Type B pancreatic cell (in vitro differentiated cells): Measurements from ENCODE around the gene LOXL4. TPM values are rescaled to one million over a fixed set of nuclear protein-coding genes. Genes with fewer than 3 reads are reported as not detected.
"Not testable (repeated sequence)": the region's sequence is repeated elsewhere in the genome, so short reads cannot be mapped to it uniquely, and the experiment has no call there.

Experiments used
- DNase-seq: peaks from one replicate; pipeline ENCODE4 v3.0.0; 2021; ENCODE audit warnings: mixed read lengths; ENCODE audit not compliant: unreplicated experiment; ENCODE audit errors: extremely low spot score
- H3K27ac Mint-ChIP-seq: 2 replicates; pipeline ENCODE4 v1.8.0; 2021; ENCODE audit warnings: mild to moderate bottlenecking, mixed read lengths
- H3K27me3 Mint-ChIP-seq: 2 replicates; pipeline ENCODE4 v1.8.0; 2021; ENCODE audit warnings: mixed read lengths
- H3K36me3 Mint-ChIP-seq: 2 replicates; pipeline ENCODE4 v1.8.0; 2021; ENCODE audit warnings: mixed read lengths
- H3K4me1 Mint-ChIP-seq: one replicate; pipeline ENCODE4 v1.8.0; 2021; ENCODE audit warnings: mixed read lengths; ENCODE audit not compliant: unreplicated experiment
- H3K4me3 Mint-ChIP-seq: 2 replicates; pipeline ENCODE4 v1.8.0; 2021; ENCODE audit warnings: mild to moderate bottlenecking, mixed read lengths
- H3K9me3 Mint-ChIP-seq: 2 replicates; pipeline ENCODE4 v1.8.0; 2021; ENCODE audit warnings: mixed read lengths
- total RNA-seq: library from RNA; stranded (reverse); gene quantifications from 2 replicates; pipeline ENCODE4 v1.2.1, GENCODE V29; 2021; ENCODE audit warnings: low replicate concordance
- TF ChIP-seq, protein P1 (sequence below): fragments of 200-600 bp; sonication (generic); conservative IDR thresholded peaks from 2 replicates; pipeline ENCODE4 v1.5.0; 2021; ENCODE audit warnings: antibody characterized with exemption, mild to moderate bottlenecking

The LOXL4 gene
- total RNA-seq, 1 donor from 2014 or later: 59.4 TPM

DNA sequence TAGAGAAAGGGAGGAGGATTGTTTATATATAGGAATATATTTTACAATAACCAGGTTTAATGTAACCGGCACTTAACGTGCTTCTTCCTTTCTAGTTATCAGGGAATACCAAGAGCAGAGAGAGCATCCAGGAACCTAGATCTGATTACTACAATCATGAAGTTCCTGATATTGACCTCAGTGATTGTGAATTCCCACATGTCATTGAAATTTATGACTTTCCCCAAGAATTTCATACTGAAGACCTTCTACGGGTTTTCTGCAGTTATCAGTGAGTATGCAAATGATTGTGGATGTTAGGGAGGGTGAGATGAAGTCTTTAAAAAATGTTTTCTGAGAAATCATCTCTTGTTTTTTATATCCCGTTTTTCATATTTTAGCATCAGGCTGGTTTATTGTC lies 36.6 kb downstream of the LOXL4 start:
- no peak overlapping the region for H3K4me3 Mint-ChIP-seq
- DNase-seq: no peak
- H3K4me1 Mint-ChIP-seq: no peaks in the 10 kb centered on the region
- H3K27me3 Mint-ChIP-seq: no peaks in the 10 kb centered on the region
- TF ChIP-seq, protein P1, sequence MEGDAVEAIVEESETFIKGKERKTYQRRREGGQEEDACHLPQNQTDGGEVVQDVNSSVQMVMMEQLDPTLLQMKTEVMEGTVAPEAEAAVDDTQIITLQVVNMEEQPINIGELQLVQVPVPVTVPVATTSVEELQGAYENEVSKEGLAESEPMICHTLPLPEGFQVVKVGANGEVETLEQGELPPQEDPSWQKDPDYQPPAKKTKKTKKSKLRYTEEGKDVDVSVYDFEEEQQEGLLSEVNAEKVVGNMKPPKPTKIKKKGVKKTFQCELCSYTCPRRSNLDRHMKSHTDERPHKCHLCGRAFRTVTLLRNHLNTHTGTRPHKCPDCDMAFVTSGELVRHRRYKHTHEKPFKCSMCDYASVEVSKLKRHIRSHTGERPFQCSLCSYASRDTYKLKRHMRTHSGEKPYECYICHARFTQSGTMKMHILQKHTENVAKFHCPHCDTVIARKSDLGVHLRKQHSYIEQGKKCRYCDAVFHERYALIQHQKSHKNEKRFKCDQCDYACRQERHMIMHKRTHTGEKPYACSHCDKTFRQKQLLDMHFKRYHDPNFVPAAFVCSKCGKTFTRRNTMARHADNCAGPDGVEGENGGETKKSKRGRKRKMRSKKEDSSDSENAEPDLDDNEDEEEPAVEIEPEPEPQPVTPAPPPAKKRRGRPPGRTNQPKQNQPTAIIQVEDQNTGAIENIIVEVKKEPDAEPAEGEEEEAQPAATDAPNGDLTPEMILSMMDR: no peak
- H3K36me3 Mint-ChIP-seq: peaks cover 19% of the 10 kb centered on the region
- H3K9me3 Mint-ChIP-seq: no peaks in the 10 kb centered on the region
- no peak overlapping the region for H3K27ac Mint-ChIP-seq

DNA sequence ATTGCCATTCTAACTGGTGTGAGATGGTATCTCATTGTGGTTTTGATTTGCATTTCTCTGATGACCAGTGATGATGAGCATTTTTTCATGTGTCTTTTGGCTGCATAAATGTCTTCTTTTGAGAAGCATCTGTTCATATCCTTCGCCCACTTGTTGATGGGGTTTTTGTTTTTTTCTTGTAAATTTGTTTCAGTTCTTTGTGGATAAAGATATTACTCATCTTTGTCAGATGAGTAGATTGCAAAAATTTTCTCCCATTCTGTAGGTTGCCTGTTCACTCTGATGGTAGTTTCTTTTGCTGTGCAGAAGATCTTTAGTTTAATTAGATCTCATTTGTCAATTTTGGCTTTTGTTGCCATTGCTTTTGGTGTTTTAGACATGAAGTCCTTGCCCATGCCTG lies 39.7 kb downstream of the LOXL4 start:
- H3K27me3 Mint-ChIP-seq, DNase-seq, H3K4me1 Mint-ChIP-seq, H3K9me3 Mint-ChIP-seq, H3K4me3 Mint-ChIP-seq, H3K27ac Mint-ChIP-seq: not testable (repeated sequence)
- peaks cover 10% of the 10 kb centered on the region for H3K36me3 Mint-ChIP-seq

DNA sequence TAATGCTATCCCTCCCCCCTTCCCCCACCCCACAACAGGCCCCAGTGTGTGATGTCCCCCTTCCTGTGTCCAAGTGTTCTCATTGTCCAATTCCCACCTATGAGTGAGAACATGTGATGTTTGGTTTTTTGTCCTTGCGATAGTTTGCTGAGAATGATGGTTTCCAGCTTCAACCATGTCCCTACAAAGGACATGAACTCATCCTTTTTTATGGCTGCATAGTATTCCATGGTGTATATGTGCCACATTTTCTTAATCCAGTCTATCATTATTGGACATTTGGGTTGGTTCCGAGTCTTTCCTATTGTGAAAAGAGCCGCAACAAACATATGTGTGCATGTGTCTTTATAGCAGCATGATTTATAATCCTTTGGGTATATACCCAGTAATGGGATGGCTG lies 40.3 kb downstream of the LOXL4 start:
- not testable (repeated sequence) for DNase-seq, H3K4me1 Mint-ChIP-seq, H3K9me3 Mint-ChIP-seq, H3K27ac Mint-ChIP-seq, H3K27me3 Mint-ChIP-seq, H3K4me3 Mint-ChIP-seq
- peaks cover 11% of the 10 kb centered on the region for H3K36me3 Mint-ChIP-seq

DNA sequence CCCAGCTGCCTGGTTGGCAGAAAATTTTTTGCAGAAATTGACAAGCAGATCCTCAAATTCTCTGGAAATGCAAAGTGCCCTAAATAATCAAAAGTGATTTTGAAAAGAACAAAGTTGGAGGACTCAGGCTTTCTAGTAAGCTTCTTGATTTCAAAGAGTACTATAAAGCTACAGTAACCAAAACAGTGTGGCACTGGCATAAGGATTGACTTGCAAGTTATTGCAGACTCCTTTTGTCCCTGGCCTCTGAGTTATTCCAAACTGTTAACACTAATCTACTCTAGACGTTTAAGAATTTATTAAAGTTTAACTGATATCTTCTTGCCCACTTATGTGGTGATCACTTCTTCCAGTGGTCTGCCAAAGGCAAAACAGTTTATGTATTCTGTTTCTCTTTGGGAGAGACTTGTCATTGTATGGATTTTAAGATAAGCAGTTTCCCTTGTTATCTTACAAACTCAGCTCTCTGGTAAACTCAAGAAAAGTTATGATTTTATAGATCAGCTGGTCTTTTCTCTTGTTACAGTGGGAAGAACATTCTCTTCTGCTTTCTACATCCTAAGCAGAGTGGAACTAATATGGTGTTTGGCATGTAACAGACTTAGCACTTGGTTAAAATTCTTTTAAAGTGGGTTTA lies 41.4 kb downstream of the LOXL4 start:
- TF ChIP-seq, protein P1: no peak
- H3K36me3 Mint-ChIP-seq: peaks cover 11% of the 10 kb centered on the region
- no peaks in the 10 kb centered on the region for H3K27me3 Mint-ChIP-seq
- H3K27ac Mint-ChIP-seq: no peak overlapping the region
- DNase-seq: no peak
- no peak overlapping the region for H3K4me3 Mint-ChIP-seq
- no peaks in the 10 kb centered on the region for H3K9me3 Mint-ChIP-seq
- peaks cover 6% of the 10 kb centered on the region for H3K4me1 Mint-ChIP-seq

DNA sequence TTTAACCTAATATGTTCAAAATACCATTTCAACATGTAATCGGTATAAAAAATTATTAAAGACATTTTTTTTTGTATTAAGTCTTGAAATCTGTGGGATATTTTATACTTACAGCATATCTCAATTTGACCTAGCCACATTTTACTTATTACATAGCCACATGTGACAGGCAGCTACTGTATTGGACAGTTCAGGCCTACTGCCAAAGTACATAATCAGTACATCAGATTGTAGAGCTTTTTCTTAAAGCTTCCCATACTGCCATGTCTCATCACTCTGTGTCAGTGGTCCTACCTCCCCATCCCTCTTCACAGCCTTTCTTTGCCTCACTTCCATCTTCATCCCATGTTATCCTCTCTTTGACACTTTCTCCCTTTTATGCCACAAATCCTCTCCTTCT lies 43.0 kb downstream of the LOXL4 start:
- Mint-ChIP-seq H3K27ac (no peak overlapping the region), H3K27me3 (no peaks in the 10 kb centered on the region), H3K36me3 (peaks cover 5% of the 10 kb centered on the region), H3K9me3 (no peaks in the 10 kb centered on the region), H3K4me1 (peaks cover 6% of the 10 kb centered on the region), H3K4me3 (no peak overlapping the region)
- no peak for DNase-seq
- TF ChIP-seq, protein P1: no peak

DNA sequence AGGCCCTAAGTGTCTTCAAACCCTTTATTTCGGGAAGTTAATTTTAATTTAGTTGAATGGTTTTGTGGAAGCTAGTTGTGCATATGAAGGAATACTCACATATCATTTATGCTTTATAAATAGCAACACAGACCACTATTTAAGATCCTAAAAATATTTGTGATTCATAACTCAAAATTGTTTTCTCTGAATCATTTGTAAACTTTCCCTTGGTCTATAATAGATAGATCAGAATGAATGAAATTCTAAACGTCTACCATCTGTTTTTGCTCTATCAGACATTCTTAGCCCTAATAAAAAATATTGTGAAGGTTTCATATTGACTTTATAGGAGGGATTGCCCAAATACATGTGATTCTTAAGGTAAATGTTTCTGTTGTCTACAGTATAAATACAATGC lies 43.5 kb downstream of the LOXL4 start:
- TF ChIP-seq, protein P1: no peak
- H3K9me3 Mint-ChIP-seq: peaks cover 2% of the 10 kb centered on the region
- no peak for DNase-seq
- H3K4me3 Mint-ChIP-seq: no peak overlapping the region
- no peaks in the 10 kb centered on the region for H3K27me3 Mint-ChIP-seq
- peaks cover 6% of the 10 kb centered on the region for H3K4me1 Mint-ChIP-seq
- no peak overlapping the region for H3K27ac Mint-ChIP-seq
- H3K36me3 Mint-ChIP-seq: peaks cover 7% of the 10 kb centered on the region

DNA sequence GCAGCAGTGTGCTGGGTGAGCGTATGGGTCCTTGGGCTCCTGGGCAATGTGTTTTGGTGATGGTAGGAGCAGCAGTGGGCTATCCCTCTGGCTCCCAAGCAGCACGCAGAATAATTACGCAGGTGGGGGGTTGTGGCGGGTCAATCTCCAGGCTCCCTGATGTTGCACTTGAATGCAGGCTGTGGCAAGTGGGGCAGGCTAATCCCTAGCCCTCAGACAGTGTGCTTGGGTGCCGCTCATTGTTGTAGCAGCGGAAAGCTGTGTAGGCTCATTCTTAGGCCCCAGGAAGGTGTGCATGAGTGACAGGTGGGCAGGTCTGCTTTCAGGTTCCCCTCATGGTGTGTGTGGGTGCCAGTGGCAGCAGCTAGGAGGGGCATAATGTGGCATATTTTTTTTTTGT lies 44.1 kb downstream of the LOXL4 start:
- DNase-seq: no peak
- TF ChIP-seq, protein P1: no peak
- peaks cover 6% of the 10 kb centered on the region for H3K9me3 Mint-ChIP-seq
- H3K4me3 Mint-ChIP-seq: no peak overlapping the region
- H3K27me3 Mint-ChIP-seq: no peaks in the 10 kb centered on the region
- peaks cover 6% of the 10 kb centered on the region for H3K4me1 Mint-ChIP-seq
- no peak overlapping the region for H3K27ac Mint-ChIP-seq
- H3K36me3 Mint-ChIP-seq: peaks cover 12% of the 10 kb centered on the region
